Measurements from ENCODE around the gene CITED2.

DNA sequence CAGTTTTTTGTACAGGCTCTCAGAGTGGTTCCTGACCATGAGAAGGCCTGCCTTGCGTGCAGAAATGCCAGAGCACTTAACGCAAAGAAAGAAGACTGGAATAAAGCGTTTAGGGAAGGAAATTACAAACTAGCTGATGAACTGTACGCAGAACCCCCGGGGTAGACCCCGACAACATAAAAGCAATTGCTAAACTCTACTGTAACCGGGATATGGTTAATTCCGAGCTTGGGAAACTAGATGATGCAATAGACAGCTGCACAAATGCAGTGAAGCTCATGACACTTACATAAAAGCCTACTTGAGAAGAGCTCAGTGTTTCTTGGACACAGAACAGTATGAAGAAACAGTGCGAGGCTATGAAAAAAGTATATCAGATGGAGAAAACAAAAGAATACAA, 35.7 kb downstream of the CITED2 start:
- TF ChIP-seq CTCF (IDR thresholded peaks at IDR 0.05; ENCODE audit: poor library complexity) (no peak), EZH2phosphoT487 (IDR thresholded peaks at IDR 0.05; ENCODE audit: low read depth, severe bottlenecking, unreplicated experiment) (no peak)

Measured in hepatocyte (in vitro differentiated cells).